22Rv1 (cell line): ENCODE results near the gene LZTS3.

Source experiments
- CTCF ChIP-seq: fragments of 450-650 bp; IDR thresholded peaks from 2 replicates; pipeline ENCODE4 v1.5.1; 2017; ENCODE audit warnings: mild to moderate bottlenecking
- ZFX ChIP-seq: fragments of 450-650 bp; IDR thresholded peaks from 2 replicates; pipeline ENCODE4 v1.6.1; 2017; ENCODE audit warnings: antibody characterized with exemption, borderline replicate concordance

DNA sequence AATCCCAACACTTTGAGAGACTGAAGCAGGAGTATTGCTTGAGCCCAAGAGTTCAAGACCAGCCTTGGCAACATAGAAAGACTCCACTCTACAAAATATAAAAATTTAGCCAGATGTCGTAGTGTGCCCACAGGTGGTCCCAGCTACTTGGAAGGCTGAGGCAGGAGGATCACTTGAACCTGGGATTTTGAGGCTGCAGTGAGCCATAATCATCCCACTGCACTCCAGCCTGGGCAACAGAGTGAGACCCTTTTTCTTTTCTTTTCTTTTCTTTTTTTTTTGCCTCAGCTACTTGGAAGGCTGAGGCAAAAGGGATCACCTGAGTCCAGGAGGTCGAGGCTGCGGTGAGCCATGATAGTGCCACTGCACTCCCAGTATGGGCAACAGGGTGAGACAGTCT is 31.6 kb downstream of the LZTS3 start:
- TF ChIP-seq CTCF: no peak
- no peak for TF ChIP-seq ZFX
